HCT116 (cell line): ENCODE results near the gene STK32C. TPM values are rescaled to one million over a fixed set of nuclear protein-coding genes. Genes with fewer than 3 reads are reported as not detected.

Source experiments
- ATAC-seq: fragments of 200-7000 bp; cut with Tn5 transposase; 2 replicates; pipeline ENCODE4 v1.9.1; 2020; ENCODE audit warnings: mild to moderate bottlenecking, moderate library complexity
- BruUV-seq: library from RNA; stranded (reverse); fragments of 400-500 nt; replicated peaks from 2 replicates; lab custom pipeline; 2021; lab: Mats Ljungman, UMichigan
- CTCF ChIA-PET: fragments of 300-600 bp; sonication (Branson Sonifier 250); formaldehyde crosslinking; loops from one replicate; lab custom pipeline; 2021; ENCODE audit warnings: antibody characterized with exemption; lab: Charles Lee
- POLR2A ChIA-PET: fragments of 300-600, 350-600 bp; sonication (Branson Sonifier 250); formaldehyde crosslinking; loops from one replicate; lab custom pipeline; 2021; ENCODE audit warnings: antibody characterized with exemption; lab: Charles Lee
- RAD21 ChIA-PET, 2 experiments: fragments of 300-600 bp; sonication (Branson Sonifier 250); formaldehyde crosslinking; loops; one replicate each; lab custom pipeline; 2023; ENCODE audit warnings: low total read pairs in 2 of 2; ENCODE audit not compliant: uncharacterized antibody in 2 of 2, unreplicated experiment in 2 of 2, low non-redundant PET in 1 of 2; lab: Charles Lee
- DNase-seq: peaks from one replicate; pipeline ENCODE4 v3.0.0-alpha.2; 2010; ENCODE audit warnings: low read depth, low spot score
- H2AFZ ChIP-seq: fragments of 200-600 bp; shearing (Covaris generic), sonication (generic); 2 replicates; pipeline ENCODE4 v1.6.1; 2017; ENCODE audit warnings: low read depth, mixed run types, mixed read lengths, antibody characterized with exemption, low read length; ENCODE audit not compliant: poor library complexity, severe bottlenecking
- H3K27ac ChIP-seq: 2 replicates; pipeline ENCODE4 v1.5.1; 2012; ENCODE audit warnings: low read depth, low read length
- H3K27me3 ChIP-seq: fragments of 200-600 bp; sonication (generic); 2 replicates; pipeline ENCODE4 v1.6.1; 2016; ENCODE audit warnings: mixed run types, low read length, mixed read lengths; ENCODE audit not compliant: insufficient read depth
- H3K36me3 ChIP-seq, 2 experiments: fragments of 200-500 bp in 1 of 2; fragments of 200-600 bp in 1 of 2; sonication (Bioruptor generic) in 1 of 2; sonication (generic) in 1 of 2; 2 replicates each; pipeline versions ENCODE4 v1.5.1 to v1.6.1; 2014 to 2016; ENCODE audit warnings: low read length in 2 of 2, inconsistent platforms in 1 of 2, mixed read lengths in 1 of 2, mixed run types in 1 of 2; ENCODE audit not compliant: insufficient read depth in 2 of 2, control insufficient read depth in 1 of 2
- H3K4me1 ChIP-seq, 2 experiments: fragments of 200-600 bp in 1 of 2; sonication (generic) in 1 of 2; 2 replicates each; pipeline versions ENCODE4 v1.5.1 to v1.6.1; 2012 to 2017; ENCODE audit warnings: low read length in 2 of 2, inconsistent platforms in 1 of 2, mild to moderate bottlenecking in 1 of 2, mixed read lengths in 1 of 2, mixed run types in 1 of 2, moderate library complexity in 1 of 2; ENCODE audit not compliant: insufficient read depth in 2 of 2, control insufficient read depth in 1 of 2
- H3K4me2 ChIP-seq: fragments of 200-600 bp; sonication (generic); 2 replicates; pipeline ENCODE4 v1.6.1; 2017; ENCODE audit warnings: mixed run types, low read length, mixed read lengths
- H3K4me3 ChIP-seq, 2 experiments: fragments of 200-600 bp in 1 of 2; sonication (generic) in 1 of 2; replicated peaks in 1 of 2; 2 replicates each; pipeline ENCODE4 v1.5.1; 2011 to 2016; ENCODE audit warnings: low read length in 2 of 2, control low read depth in 1 of 2, low read depth in 1 of 2, mild to moderate bottlenecking in 1 of 2, mixed read lengths in 1 of 2, mixed run types in 1 of 2
- H3K79me2 ChIP-seq: fragments of 200-600 bp; sonication (generic); 2 replicates; pipeline ENCODE4 v1.6.1; 2017; ENCODE audit warnings: mild to moderate bottlenecking, mixed run types, low read length, moderate library complexity, mixed read lengths; ENCODE audit not compliant: insufficient read depth
- H3K9ac ChIP-seq: fragments of 200-600 bp; sonication (generic); 2 replicates; pipeline ENCODE4 v1.6.1; 2016; ENCODE audit warnings: low read length, mixed read lengths
- H3K9me2 ChIP-seq: fragments of 200-600 bp; sonication (generic), shearing (Covaris generic); 2 replicates; pipeline ENCODE4 v1.6.1; 2017; ENCODE audit warnings: mixed run types, mild to moderate bottlenecking, moderate library complexity; ENCODE audit not compliant: insufficient read depth
- H3K9me3 ChIP-seq, 2 experiments: fragments of 200-500 bp in 1 of 2; fragments of 200-600 bp in 1 of 2; sonication (Bioruptor generic) in 1 of 2; sonication (generic) in 1 of 2; 2 replicates each; pipeline ENCODE4 v1.6.1; 2014 to 2017; ENCODE audit warnings: low read length in 2 of 2, mixed read lengths in 2 of 2, inconsistent platforms in 1 of 2, low read depth in 1 of 2, mild to moderate bottlenecking in 1 of 2, mixed run types in 1 of 2, moderate library complexity in 1 of 2; ENCODE audit not compliant: control insufficient read depth in 1 of 2, insufficient read depth in 1 of 2
- H4K20me1 ChIP-seq: fragments of 200-600 bp; sonication (generic), shearing (Covaris generic); 2 replicates; pipeline ENCODE4 v1.6.1; 2017; ENCODE audit warnings: mixed run types, mild to moderate bottlenecking, moderate library complexity; ENCODE audit not compliant: insufficient read depth
- CBX3 ChIP-seq: IDR thresholded peaks from 2 replicates; pipeline ENCODE4 v1.6.1; 2012; ENCODE audit warnings: low read depth
- CEBPB ChIP-seq: IDR thresholded peaks from 2 replicates; pipeline ENCODE4 v1.6.1; 2012; ENCODE audit warnings: low read depth
- EGR1 ChIP-seq: IDR thresholded peaks from 2 replicates; pipeline ENCODE4 v1.6.1; 2012; ENCODE audit warnings: low read depth
- EZH2phosphoT487 ChIP-seq: fragments of 200-600 bp; IDR thresholded peaks from 2 replicates; pipeline ENCODE4 v1.6.1; 2018; ENCODE audit warnings: antibody characterized with exemption, borderline replicate concordance
- FOSL1 ChIP-seq: IDR thresholded peaks from 2 replicates; pipeline ENCODE4 v1.6.1; 2012; ENCODE audit warnings: low read depth
- POLR2A ChIP-seq: IDR thresholded peaks from 2 replicates; pipeline ENCODE4 v1.7.0; 2011; ENCODE audit warnings: borderline replicate concordance; ENCODE audit not compliant: insufficient read depth, insufficient read length; ENCODE audit errors: extremely low read depth
- POLR2AphosphoS5 ChIP-seq: IDR thresholded peaks from 2 replicates; pipeline ENCODE4 v1.6.1; 2011; ENCODE audit warnings: mild to moderate bottlenecking, low read depth, low read length, moderate library complexity
- RAD21 ChIP-seq: IDR thresholded peaks from 2 replicates; pipeline ENCODE4 v1.6.1; 2012; ENCODE audit warnings: low read depth, mild to moderate bottlenecking
- TCF7L2 ChIP-seq: IDR thresholded peaks from 2 replicates; pipeline ENCODE4 v1.7.0; 2011; ENCODE audit warnings: borderline replicate concordance, inconsistent platforms; ENCODE audit not compliant: insufficient read depth, insufficient read length; ENCODE audit errors: extremely low read depth
- YY1 ChIP-seq: IDR thresholded peaks from 2 replicates; pipeline ENCODE4 v1.6.1; 2011; ENCODE audit warnings: low read length, low read depth, moderate library complexity, mild to moderate bottlenecking; ENCODE audit not compliant: insufficient replicate concordance; ENCODE audit errors: extremely low read depth
- ZFX ChIP-seq: fragments of 450-650 bp; IDR thresholded peaks from 2 replicates; pipeline ENCODE4 v1.6.1; 2017
- intact Hi-C: fragments of 100-400 bp; cut with micrococcal nuclease; formaldehyde crosslinking; loops from 2 replicates; pipeline ENCODE4 v1.10.0; 2022
- total RNA-seq: library from RNA; stranded (reverse); gene quantifications from one replicate; pipeline ENCODE4 v1.2.1, GENCODE V29; 2021; ENCODE audit not compliant: unreplicated experiment
- TF ChIP-seq, protein P1 (sequence below): IDR thresholded peaks from 2 replicates; pipeline ENCODE4 v1.6.1; 2012
- TF ChIP-seq, protein P2 (sequence below): IDR thresholded peaks from 2 replicates; pipeline ENCODE4 v1.6.1; 2011; ENCODE audit warnings: mild to moderate bottlenecking, low read length, moderate library complexity; ENCODE audit not compliant: insufficient replicate concordance; ENCODE audit errors: extremely low read depth
- TF ChIP-seq, protein P3 (sequence below): IDR thresholded peaks from 2 replicates; pipeline ENCODE4 v1.6.1; 2012; ENCODE audit warnings: low read depth

Gene STK32C
- total RNA-seq, 1 experiment from 2014 or later: 29.7 TPM

DNA sequence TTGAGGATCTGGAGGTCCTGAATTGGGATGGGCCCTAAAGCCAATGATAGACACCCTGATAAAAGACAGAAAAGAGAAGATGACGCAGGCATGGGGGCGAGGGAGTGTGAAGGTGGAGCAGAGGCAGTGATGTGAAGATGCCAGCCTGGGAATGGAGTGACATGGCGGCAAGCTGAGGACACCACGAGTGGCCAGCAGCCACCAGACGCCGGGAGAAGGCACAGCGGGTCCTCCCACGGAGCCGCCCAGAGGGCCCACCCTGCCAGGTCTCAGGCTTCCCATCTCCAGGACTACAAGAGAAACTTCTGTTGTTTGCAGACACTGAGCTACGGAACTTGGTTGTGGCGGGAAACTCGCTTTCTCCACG is 76.1 kb downstream of the STK32C start:
- Histone ChIP-seq H3K4me1 (no peaks in the 10 kb centered on the region), H3K27me3 (no peaks in the 10 kb centered on the region), H3K9ac (no peak overlapping the region), H3K4me3 (no peak overlapping the region), H2AFZ (no peak overlapping the region), H3K9me2 (no peaks in the 10 kb centered on the region), H3K79me2 (no peaks in the 10 kb centered on the region), H4K20me1 (no peaks in the 10 kb centered on the region), H3K27ac (no peak overlapping the region), H3K9me3 (no peaks in the 10 kb centered on the region), H3K4me2 (no peak overlapping the region), H3K36me3 (no peaks in the 10 kb centered on the region)
- ATAC-seq (no peak), DNase-seq (no peak)
- ChIA-PET POLR2A (no interaction called here), RAD21 (no interaction called here), CTCF (no interaction called here)
- no peak for TF ChIP-seq EZH2phosphoT487
- no peak for TF ChIP-seq TCF7L2
- no peak for TF ChIP-seq POLR2AphosphoS5
- TF ChIP-seq, protein P1, sequence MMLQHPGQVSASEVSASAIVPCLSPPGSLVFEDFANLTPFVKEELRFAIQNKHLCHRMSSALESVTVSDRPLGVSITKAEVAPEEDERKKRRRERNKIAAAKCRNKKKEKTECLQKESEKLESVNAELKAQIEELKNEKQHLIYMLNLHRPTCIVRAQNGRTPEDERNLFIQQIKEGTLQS: no peak
- TF ChIP-seq CEBPB: no peak
- no peak for TF ChIP-seq YY1
- no peak for TF ChIP-seq POLR2A
- no peak for TF ChIP-seq EGR1
- intact Hi-C loops: no loop called here
- BruUV-seq: no TSS peak

DNA sequence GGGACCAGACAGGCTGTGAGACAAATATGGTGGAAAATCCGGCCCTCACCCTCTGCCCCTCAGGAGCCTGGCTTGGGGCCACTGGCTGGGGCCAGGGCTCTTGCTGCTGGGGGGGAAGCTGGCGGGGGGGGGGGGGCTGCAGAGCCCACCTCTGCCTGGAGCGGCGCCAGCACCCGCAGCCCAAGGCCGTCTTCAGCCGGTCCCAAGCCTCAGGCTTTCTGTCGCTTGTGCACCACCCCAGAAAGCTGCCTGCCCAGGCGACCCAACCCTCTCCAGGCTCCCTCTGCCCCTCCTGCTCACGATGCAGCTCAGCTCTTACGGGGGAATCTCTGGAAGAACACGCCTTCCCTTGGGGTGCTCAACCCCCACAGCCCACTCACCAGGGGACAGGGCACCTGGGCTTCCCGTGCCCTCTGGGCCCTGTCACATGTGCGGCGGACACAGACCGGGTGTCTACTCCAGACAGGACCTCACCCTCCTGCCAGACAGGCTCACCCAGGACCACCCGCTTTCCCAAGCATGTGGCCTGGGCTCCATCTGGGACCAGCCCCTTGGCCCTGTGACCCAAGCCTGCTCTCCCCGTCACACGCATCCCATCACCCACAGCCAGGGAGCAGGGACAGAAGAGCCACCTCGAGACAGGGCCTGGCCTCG is 77.1 kb downstream of the STK32C start:
- POLR2A ChIA-PET: no interaction called here
- Histone ChIP-seq H3K9me2 (no peaks in the 10 kb centered on the region), H3K27me3 (no peaks in the 10 kb centered on the region), H3K9me3 (no peaks in the 10 kb centered on the region), H3K4me3 (no peak overlapping the region), H3K4me1 (no peaks in the 10 kb centered on the region), H2AFZ (no peak overlapping the region), H3K79me2 (no peaks in the 10 kb centered on the region), H3K9ac (no peak overlapping the region), H3K4me2 (no peak overlapping the region), H3K27ac (no peak overlapping the region), H3K36me3 (no peaks in the 10 kb centered on the region), H4K20me1 (no peaks in the 10 kb centered on the region)
- no peak for DNase-seq
- BruUV-seq: no TSS peak
- CTCF ChIA-PET: no interaction called here
- ATAC-seq: no peak
- intact Hi-C loops: no loop called here
- RAD21 ChIA-PET: no interaction called here
- TF ChIP-seq EZH2phosphoT487: no peak
- TF ChIP-seq, protein P1: no peak
- no peak for TF ChIP-seq FOSL1
- TF ChIP-seq YY1: no peak
- no peak for TF ChIP-seq CBX3
- TF ChIP-seq, protein P2, sequence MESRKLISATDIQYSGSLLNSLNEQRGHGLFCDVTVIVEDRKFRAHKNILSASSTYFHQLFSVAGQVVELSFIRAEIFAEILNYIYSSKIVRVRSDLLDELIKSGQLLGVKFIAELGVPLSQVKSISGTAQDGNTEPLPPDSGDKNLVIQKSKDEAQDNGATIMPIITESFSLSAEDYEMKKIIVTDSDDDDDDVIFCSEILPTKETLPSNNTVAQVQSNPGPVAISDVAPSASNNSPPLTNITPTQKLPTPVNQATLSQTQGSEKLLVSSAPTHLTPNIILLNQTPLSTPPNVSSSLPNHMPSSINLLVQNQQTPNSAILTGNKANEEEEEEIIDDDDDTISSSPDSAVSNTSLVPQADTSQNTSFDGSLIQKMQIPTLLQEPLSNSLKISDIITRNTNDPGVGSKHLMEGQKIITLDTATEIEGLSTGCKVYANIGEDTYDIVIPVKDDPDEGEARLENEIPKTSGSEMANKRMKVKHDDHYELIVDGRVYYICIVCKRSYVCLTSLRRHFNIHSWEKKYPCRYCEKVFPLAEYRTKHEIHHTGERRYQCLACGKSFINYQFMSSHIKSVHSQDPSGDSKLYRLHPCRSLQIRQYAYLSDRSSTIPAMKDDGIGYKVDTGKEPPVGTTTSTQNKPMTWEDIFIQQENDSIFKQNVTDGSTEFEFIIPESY: no peak
- no peak for TF ChIP-seq ZFX
- TF ChIP-seq RAD21: no peak
- TF ChIP-seq, protein P3, sequence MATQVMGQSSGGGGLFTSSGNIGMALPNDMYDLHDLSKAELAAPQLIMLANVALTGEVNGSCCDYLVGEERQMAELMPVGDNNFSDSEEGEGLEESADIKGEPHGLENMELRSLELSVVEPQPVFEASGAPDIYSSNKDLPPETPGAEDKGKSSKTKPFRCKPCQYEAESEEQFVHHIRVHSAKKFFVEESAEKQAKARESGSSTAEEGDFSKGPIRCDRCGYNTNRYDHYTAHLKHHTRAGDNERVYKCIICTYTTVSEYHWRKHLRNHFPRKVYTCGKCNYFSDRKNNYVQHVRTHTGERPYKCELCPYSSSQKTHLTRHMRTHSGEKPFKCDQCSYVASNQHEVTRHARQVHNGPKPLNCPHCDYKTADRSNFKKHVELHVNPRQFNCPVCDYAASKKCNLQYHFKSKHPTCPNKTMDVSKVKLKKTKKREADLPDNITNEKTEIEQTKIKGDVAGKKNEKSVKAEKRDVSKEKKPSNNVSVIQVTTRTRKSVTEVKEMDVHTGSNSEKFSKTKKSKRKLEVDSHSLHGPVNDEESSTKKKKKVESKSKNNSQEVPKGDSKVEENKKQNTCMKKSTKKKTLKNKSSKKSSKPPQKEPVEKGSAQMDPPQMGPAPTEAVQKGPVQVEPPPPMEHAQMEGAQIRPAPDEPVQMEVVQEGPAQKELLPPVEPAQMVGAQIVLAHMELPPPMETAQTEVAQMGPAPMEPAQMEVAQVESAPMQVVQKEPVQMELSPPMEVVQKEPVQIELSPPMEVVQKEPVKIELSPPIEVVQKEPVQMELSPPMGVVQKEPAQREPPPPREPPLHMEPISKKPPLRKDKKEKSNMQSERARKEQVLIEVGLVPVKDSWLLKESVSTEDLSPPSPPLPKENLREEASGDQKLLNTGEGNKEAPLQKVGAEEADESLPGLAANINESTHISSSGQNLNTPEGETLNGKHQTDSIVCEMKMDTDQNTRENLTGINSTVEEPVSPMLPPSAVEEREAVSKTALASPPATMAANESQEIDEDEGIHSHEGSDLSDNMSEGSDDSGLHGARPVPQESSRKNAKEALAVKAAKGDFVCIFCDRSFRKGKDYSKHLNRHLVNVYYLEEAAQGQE: no peak
